Measurements from ENCODE around the gene SVIL. TPM values are rescaled to one million over a fixed set of nuclear protein-coding genes. Genes with fewer than 3 reads are reported as not detected.
"Not testable (repeated sequence)": the region's sequence is repeated elsewhere in the genome, so short reads cannot be mapped to it uniquely, and the experiment has no call there.

The SVIL gene
- total RNA-seq, 2 experiments from 2014 or later = 12.5 to 17.0 TPM

- intact Hi-C loops (cut with DNase I, micrococcal nuclease) = no loop called here
- Mint-ChIP-seq H3K9me3 (ENCODE audit: low read depth) (no peaks in the 10 kb centered on the region), H3K27ac (no peak overlapping the region), H3K4me3 (no peak overlapping the region), H3K4me1 (peaks cover 13% of the 10 kb centered on the region), H3K27me3 (no peaks in the 10 kb centered on the region), H3K36me3 (ENCODE audit: low read depth) (no peaks in the 10 kb centered on the region)
- no peak for DNase-seq
- POLR2A ChIA-PET = no interaction called here
- no peak for ATAC-seq
- CTCF ChIA-PET = no interaction called here
Observed at GRCh38 chr10:29596356-29596755, 38.4 kb downstream of the SVIL start.

- Mint-ChIP-seq H3K4me1 (peaks cover 18% of the 10 kb centered on the region), H3K27me3 (no peaks in the 10 kb centered on the region), H3K36me3 (ENCODE audit: low read depth) (no peaks in the 10 kb centered on the region), H3K4me3 (no peak overlapping the region), H3K9me3 (ENCODE audit: low read depth) (no peaks in the 10 kb centered on the region), H3K27ac (no peak overlapping the region)
- no peak for DNase-seq
- ATAC-seq = no peak
- POLR2A ChIA-PET = no interaction called here
- CTCF ChIA-PET = no interaction called here
- intact Hi-C loops (cut with DNase I, micrococcal nuclease) = no loop called here
Observed at GRCh38 chr10:29595636-29596225, 39.0 kb downstream of the SVIL start.

GRCh38 chr10:29595146-29595545, 39.6 kb downstream of the SVIL start:
- Mint-ChIP-seq H3K9me3 (ENCODE audit: low read depth) (no peaks in the 10 kb centered on the region), H3K4me3 (no peak overlapping the region), H3K36me3 (ENCODE audit: low read depth) (no peaks in the 10 kb centered on the region), H3K27ac (no peak overlapping the region), H3K27me3 (no peaks in the 10 kb centered on the region), H3K4me1 (peaks cover 20% of the 10 kb centered on the region)
- DNase-seq = no peak
- ChIA-PET POLR2A (no interaction called here), CTCF (no interaction called here)
- intact Hi-C loops (cut with DNase I, micrococcal nuclease) = no loop called here
- ATAC-seq = no peak

GRCh38 chr10:29591651-29591968, 43.2 kb downstream of the SVIL start:
- ChIA-PET CTCF (interaction anchor here (0.7 to 3.4 kb wide), 12 partner anchors 8 to 1463 kb away, joined by 3 to 21 read pairs (median 4); no protein-coding TSS in a partner anchor), POLR2A (no interaction called here)
- no peaks in the 10 kb centered on the region for H3K27me3 Mint-ChIP-seq
- no peak for ATAC-seq
- H3K9me3 Mint-ChIP-seq (ENCODE audit: low read depth) = no peaks in the 10 kb centered on the region
- peaks cover 18% of the 10 kb centered on the region for H3K4me1 Mint-ChIP-seq
- no peak overlapping the region for H3K27ac Mint-ChIP-seq
- H3K4me3 Mint-ChIP-seq = no peak overlapping the region
- intact Hi-C loops (cut with DNase I, micrococcal nuclease) = loop anchor here (2.0 to 5.0 kb wide), 2 partner anchors 79 to 146 kb away; no protein-coding TSS in a partner anchor
- H3K36me3 Mint-ChIP-seq (ENCODE audit: low read depth) = no peaks in the 10 kb centered on the region
- DNase-seq = no peak

- ChIA-PET POLR2A (no interaction called here), CTCF (interaction anchor here (0.6 to 3.4 kb wide), 12 partner anchors 9 to 1089 kb away, joined by 3 to 21 read pairs (median 4); no protein-coding TSS in a partner anchor)
- no peaks in the 10 kb centered on the region for H3K36me3 Mint-ChIP-seq (ENCODE audit: low read depth)
- ATAC-seq (no peak), DNase-seq (no peak)
- H3K9me3 Mint-ChIP-seq (ENCODE audit: low read depth) = no peaks in the 10 kb centered on the region
- intact Hi-C loops (cut with DNase I, micrococcal nuclease) = loop anchor here (1.0 to 5.0 kb wide), 6 partner anchors 67 to 146 kb away; no protein-coding TSS in a partner anchor
- H3K27me3 Mint-ChIP-seq = no peaks in the 10 kb centered on the region
- H3K27ac Mint-ChIP-seq = peak overlapping the region; percentile 86
- peak overlapping the region; percentile 44 for H3K4me3 Mint-ChIP-seq
- H3K4me1 Mint-ChIP-seq = peaks cover 18% of the 10 kb centered on the region
Observed at GRCh38 chr10:29590915-29591650, 43.7 kb downstream of the SVIL start.

GRCh38 chr10:29588629-29589421, 45.9 kb downstream of the SVIL start:
- Mint-ChIP-seq H3K4me1 (peaks cover 17% of the 10 kb centered on the region), H3K36me3 (ENCODE audit: low read depth) (no peaks in the 10 kb centered on the region), H3K4me3 (no peak overlapping the region), H3K27me3 (no peaks in the 10 kb centered on the region), H3K9me3 (ENCODE audit: low read depth) (no peaks in the 10 kb centered on the region), H3K27ac (no peak overlapping the region)
- intact Hi-C loops (cut with DNase I, micrococcal nuclease) = no loop called here
- ATAC-seq = no peak
- POLR2A ChIA-PET = no interaction called here
- DNase-seq = no peak
- CTCF ChIA-PET = no interaction called here

- ATAC-seq, POLR2A ChIA-PET, DNase-seq: not testable (repeated sequence)
Observed at GRCh38 chr10:29587750-29588628, 46.8 kb downstream of the SVIL start.

GRCh38 chr10:29587102-29587749, 47.5 kb downstream of the SVIL start:
- H3K9me3 Mint-ChIP-seq (ENCODE audit: low read depth); ATAC-seq; H3K27me3 Mint-ChIP-seq; intact Hi-C loops (cut with DNase I, micrococcal nuclease); H3K27ac Mint-ChIP-seq; H3K36me3 Mint-ChIP-seq (ENCODE audit: low read depth); H3K4me3 Mint-ChIP-seq; CTCF ChIA-PET; POLR2A ChIA-PET; DNase-seq: not testable (repeated sequence)
- peaks cover 30% of the 10 kb centered on the region for H3K4me1 Mint-ChIP-seq

More at GRCh38 chr10:29587750-29588628, 46.8 kb downstream of the SVIL start:
- H3K4me1 Mint-ChIP-seq = peaks cover 26% of the 10 kb centered on the region
- H3K9me3 Mint-ChIP-seq (ENCODE audit: low read depth); H3K27me3 Mint-ChIP-seq; H3K4me3 Mint-ChIP-seq; H3K27ac Mint-ChIP-seq; H3K36me3 Mint-ChIP-seq (ENCODE audit: low read depth); CTCF ChIA-PET; intact Hi-C loops (cut with DNase I, micrococcal nuclease): not testable (repeated sequence)

GRCh38 chr10:29586509-29586908, 48.3 kb downstream of the SVIL start:
- no peak for ATAC-seq
- ChIA-PET CTCF (no interaction called here), POLR2A (no interaction called here)
- peaks cover 29% of the 10 kb centered on the region for H3K4me1 Mint-ChIP-seq
- intact Hi-C loops (cut with DNase I, micrococcal nuclease) = no loop called here
- no peaks in the 10 kb centered on the region for H3K9me3 Mint-ChIP-seq (ENCODE audit: low read depth)
- no peaks in the 10 kb centered on the region for H3K36me3 Mint-ChIP-seq (ENCODE audit: low read depth)
- no peak overlapping the region for H3K27ac Mint-ChIP-seq
- H3K27me3 Mint-ChIP-seq = no peaks in the 10 kb centered on the region
- no peak for DNase-seq
- H3K4me3 Mint-ChIP-seq = no peak overlapping the region

GRCh38 chr10:29585488-29585976, 49.2 kb downstream of the SVIL start:
- no peak for DNase-seq
- no peaks in the 10 kb centered on the region for H3K27me3 Mint-ChIP-seq
- H3K4me1 Mint-ChIP-seq = peaks cover 20% of the 10 kb centered on the region
- intact Hi-C loops (cut with DNase I, micrococcal nuclease) = no loop called here
- POLR2A ChIA-PET = no interaction called here
- CTCF ChIA-PET = interaction anchor here (0.6 to 0.8 kb wide), 2 partner anchors 33 to 72 kb away, joined by 3 read pairs; no protein-coding TSS in a partner anchor
- no peak overlapping the region for H3K27ac Mint-ChIP-seq
- H3K9me3 Mint-ChIP-seq (ENCODE audit: low read depth) = no peaks in the 10 kb centered on the region
- H3K36me3 Mint-ChIP-seq (ENCODE audit: low read depth) = peaks cover 2% of the 10 kb centered on the region
- no peak overlapping the region for H3K4me3 Mint-ChIP-seq
- no peak for ATAC-seq

- H3K9me3 Mint-ChIP-seq (ENCODE audit: low read depth) = no peaks in the 10 kb centered on the region
- CTCF ChIA-PET = no interaction called here
- no peak overlapping the region for H3K4me3 Mint-ChIP-seq
- H3K27me3 Mint-ChIP-seq = no peaks in the 10 kb centered on the region
- ATAC-seq (no peak), DNase-seq (no peak)
- intact Hi-C loops (cut with DNase I, micrococcal nuclease) = no loop called here
- peaks cover 2% of the 10 kb centered on the region for H3K36me3 Mint-ChIP-seq (ENCODE audit: low read depth)
- POLR2A ChIA-PET = no interaction called here
- H3K4me1 Mint-ChIP-seq = peaks cover 15% of the 10 kb centered on the region
- no peak overlapping the region for H3K27ac Mint-ChIP-seq
Observed at GRCh38 chr10:29584436-29584835, 50.3 kb downstream of the SVIL start.

All from activated CD4-positive, alpha-beta T cell treated with anti-CD3 and anti-CD28 coated beads for 36 hours (primary cell).